Stimulated activated CD4-positive, alpha-beta T cell treated with anti-CD3 and anti-CD28 coated beads, Interleukin-2, amount 100 ng/mL, for 24 hours (primary cell): ENCODE data around the gene MYL6.
A peak's percentile ranks its signal among the peaks of the same experiment; 100 is the strongest.
"Not testable (repeated sequence)": the region's sequence is repeated elsewhere in the genome, so short reads cannot be mapped to it uniquely, and the experiment has no call there.

Experiments
- DNase-seq, 2 donors: peaks; one replicate each; pipeline ENCODE4 v3.0.0-alpha.2; 2020

Gene MYL6

DNA sequence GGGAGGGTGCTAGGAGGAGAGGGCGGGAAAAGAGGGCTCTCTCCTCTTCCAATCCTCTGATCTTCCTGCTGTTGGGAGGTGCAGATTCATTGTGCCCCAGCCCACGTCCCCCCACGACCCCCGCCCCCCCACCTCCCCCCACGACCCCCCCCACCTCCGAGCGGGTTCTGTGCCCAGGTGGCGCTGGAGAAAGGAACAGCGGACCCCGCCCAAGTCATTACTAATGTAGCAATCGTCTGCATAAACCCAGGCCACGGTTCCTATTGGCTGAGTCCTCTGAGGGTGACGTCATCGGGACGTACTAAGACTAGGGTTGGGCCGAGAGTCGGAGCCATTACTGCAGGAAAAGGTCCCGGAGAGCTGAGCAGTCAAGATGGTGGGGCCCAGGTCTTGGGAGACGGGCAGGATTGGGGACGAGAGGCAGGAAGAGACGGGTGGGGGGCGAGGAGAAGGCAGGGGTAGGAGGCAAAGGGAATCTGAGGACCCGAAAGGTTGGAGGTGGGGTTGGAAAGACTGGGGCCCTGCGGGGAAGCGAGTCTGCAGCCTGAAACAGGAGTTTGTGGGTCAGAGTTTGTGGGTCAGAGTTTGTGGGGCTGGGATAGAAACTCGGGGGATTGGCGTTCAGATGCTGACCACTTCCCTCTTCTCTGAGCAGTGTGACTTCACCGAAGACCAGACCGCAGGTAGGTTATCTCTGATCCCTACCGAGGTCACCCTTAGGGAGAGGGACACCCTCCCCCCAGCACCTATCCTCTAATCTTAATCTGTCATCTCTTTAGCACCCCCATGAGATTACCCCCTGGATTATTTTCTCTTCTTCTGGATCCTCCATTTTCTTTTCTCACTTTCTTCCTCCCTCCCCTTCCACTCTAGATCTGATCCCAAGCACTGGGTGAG, at the start of gene MYL6:
MYL6 (plus strand) TSS at position 331 of the 897 bp plus-strand sequence; CDS start at position 374, 43 bp downstream.
- peak; percentile 89 to 92 for DNase-seq

- no peak for DNase-seq
Observed at GRCh38 chr12:56110571-56110970, 47.6 kb upstream of the MYL6 start.

DNA sequence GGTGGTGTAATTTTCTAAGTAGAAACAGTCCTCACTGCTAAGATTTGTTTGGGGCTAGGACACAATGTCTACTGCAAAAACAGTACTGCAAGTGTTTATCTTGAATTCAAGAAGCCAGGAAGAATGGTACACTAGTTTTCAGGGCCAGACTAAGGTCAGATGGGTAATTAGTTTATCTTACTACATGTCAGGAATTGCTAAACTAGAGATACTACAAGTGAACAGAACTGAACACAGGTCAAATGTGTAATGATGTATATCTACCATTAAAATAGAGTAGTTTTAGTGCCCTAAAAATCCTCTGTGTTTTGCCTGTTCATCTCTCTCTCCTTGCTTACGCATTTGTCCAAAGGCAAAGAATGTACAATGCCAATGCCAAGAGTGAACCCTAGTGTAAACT, 44.1 kb upstream of the MYL6 start:
- no peak for DNase-seq

DNA sequence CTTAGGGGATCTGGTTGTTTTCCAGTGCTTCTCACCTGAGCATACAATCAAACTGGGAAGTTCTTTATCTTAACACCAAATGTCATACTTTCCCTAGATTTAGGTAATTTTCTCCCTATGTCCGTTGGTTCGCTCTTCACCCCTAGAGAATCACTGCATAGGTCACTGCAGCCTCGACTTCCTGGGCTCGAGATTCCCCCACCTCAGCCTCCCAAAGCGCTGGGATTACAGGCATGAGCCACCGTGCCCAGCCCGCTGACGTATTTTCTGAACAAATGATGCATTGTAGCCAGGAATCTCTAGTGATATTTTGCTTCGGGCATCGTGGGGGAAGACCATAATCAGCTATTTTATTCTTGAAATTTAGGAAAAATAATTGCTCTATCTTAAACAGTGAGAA, 42.8 kb upstream of the MYL6 start:
- DNase-seq, result no peak

- peak; percentile 94 to 95 for DNase-seq
Observed at GRCh38 chr12:56116267-56117081, 41.7 kb upstream of the MYL6 start, which contains the start of gene RPL41. RPL41 (plus strand) TSS chr12:56116633.

DNA sequence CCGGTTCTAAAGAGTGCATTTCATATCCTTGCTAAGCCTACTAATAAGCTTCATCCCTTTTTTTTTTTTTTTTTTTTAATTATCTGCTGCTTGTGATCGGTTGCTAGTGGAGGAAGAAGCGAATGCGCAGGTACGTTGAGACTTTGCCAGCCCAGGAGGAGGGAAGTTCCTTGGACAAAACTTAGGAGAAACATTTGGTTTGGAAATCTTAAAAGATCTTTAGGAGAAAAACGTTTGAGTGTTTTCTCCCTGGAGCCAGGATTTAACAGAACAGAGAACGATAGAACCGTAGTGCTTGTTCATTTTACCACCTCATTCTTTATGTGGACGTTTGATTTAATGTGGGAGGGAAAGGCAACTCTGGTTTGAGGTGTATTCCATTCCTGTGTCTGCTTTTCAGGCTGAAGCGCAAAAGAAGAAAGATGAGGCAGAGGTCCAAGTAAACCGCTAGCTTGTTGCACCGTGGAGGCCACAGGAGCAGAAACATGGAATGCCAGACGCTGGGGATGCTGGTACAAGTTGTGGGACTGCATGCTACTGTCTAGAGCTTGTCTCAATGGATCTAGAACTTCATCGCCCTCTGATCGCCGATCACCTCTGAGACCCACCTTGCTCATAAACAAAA, 41.0 kb upstream of the MYL6 start:
- DNase-seq, result not testable (repeated sequence)

- DNase-seq, result peak; percentile 98
Observed at GRCh38 chr12:56117778-56118687, 40.1 kb upstream of the MYL6 start, which contains the start of gene ZC3H10. ZC3H10 (plus strand) TSS chr12:56118266; CDS start chr12:56120563, 2,297 bp downstream.

- no peak for DNase-seq
Observed at GRCh38 chr12:56118688-56119357, 39.3 kb upstream of the MYL6 start.

- DNase-seq, result peak; percentile 59 to 68
Observed at GRCh38 chr12:56119361-56119796, 38.8 kb upstream of the MYL6 start.

- no peak for DNase-seq
Observed at GRCh38 chr12:56120158-56120846, 37.9 kb upstream of the MYL6 start.

DNA sequence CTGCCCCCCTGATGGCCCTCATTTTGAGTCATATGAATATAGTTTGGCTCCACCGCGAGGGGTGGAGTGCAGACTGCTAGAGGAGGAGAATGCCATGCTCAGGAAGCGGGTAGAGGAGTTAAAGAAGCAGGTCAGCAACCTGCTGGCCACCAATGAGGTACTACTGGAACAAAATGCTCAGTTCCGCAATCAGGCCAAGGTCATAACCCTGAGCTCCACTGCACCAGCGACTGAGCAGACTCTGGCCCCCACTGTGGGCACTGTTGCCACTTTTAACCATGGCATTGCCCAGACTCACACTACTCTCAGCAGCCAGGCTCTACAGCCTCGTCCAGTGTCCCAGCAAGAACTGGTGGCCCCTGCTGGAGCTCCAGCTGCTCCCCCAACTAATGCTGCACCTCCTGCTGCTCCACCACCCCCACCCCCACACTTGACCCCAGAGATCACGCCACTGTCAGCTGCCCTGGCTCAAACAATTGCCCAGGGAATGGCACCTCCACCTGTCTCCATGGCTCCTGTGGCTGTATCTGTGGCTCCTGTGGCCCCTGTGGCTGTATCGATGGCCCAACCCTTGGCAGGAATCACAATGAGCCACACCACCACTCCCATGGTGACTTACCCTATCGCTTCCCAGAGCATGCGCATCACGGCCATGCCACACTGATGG, 36.8 kb upstream of the MYL6 start:
- no peak for DNase-seq

DNA sequence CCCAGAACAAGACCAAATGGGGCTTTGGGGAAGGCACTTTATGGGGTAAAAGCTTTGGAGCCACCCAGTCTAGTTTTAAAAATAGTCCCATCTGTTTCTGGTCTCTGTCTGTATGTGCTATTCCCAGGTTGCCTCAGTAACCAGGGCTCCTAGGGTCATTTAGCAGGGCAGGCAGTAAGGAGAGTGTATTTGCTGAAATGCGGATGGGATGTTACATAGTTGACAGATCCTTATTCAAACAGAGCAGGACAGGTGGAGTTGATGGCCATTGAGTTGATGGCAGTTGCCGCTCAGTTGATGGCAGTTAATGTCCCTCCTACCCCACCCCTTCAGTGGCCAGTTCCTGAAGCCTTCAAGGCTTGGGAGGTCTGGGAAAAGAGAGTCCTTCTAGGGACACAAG, 35.5 kb upstream of the MYL6 start:
- DNase-seq, result no peak

DNA sequence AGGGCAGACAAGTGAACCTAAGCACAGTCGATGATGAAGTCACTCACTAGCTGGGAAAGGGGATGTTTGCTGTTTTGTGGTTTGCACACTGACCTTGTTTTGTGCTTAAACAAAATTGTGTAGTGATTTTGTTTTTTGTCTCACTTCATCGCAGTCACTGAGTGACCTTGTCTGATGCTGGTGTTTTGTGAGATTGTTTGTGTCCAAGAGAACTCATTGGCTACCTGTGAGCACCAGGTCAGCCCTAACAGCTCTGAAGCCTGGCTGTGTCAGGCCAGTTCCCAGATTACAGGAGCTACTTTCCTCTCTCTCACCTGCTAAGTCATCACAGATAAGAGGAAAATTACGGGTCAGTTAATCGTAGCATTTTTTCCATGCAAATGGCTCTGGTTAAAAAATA, 34.0 kb upstream of the MYL6 start:
- DNase-seq, result no peak

DNA sequence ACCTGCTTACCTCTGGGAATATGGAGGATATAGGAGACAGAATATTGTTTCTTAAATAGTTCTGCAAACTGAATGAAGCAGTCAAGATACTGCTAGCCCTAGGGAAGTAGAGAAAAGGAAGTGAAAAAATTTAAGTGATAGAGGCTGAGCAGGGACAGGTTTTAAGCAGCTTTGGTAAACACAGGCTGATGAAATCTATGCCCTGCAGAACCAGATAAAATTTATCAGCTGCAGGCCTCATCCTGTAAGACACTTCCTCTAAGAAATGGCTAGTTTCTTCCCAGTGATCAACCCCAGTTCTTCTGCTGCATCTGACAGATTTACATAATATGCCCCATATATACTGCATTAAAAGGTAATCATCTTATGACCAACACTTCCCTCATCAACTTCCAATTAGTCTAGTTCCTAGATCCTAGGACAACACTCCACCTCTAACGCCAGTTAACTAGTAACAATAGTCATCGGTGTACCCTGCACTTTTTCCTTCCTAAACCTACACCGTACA, 31.4 kb upstream of the MYL6 start:
- no peak for DNase-seq

- DNase-seq, result no peak
Observed at GRCh38 chr12:56127485-56127887, 30.7 kb upstream of the MYL6 start.

- DNase-seq, result peak; percentile 96
Observed at GRCh38 chr12:56127888-56128669, 30.1 kb upstream of the MYL6 start, which contains the start of gene ESYT1. ESYT1 (plus strand) TSS chr12:56128267; CDS start chr12:56128320, 53 bp downstream.

DNA sequence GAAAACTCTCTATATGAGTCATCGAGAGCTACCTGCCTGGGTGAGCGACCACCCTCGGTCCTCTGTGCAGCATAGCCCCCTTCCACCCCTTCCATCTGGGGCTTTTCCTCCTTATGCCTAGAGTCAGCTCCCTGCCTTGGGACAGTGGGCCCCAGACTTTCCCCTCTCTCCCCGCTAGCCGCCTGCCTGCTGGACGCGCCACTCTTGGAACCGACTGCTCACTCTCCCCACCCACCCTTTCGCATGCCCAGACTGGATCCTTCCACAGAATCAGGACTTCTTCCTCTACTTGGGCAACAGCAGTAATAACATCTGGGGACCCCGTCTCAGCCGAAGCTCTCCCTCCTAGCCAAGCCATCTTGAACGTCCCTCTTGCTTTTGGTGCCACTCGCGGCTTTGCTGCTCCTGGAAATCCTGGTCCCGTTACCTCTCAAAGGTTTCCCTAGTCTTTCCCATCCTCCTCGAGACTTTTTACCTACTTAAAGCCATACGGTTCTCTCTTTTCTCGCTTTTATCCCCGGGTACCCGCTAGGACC, 29.4 kb upstream of the MYL6 start:
- peak in 1 of 2 donors; percentile 32 for DNase-seq

- peak; percentile 66 to 76 for DNase-seq
Observed at GRCh38 chr12:56129206-56129941, 28.8 kb upstream of the MYL6 start.
